Neural progenitor cell (in vitro differentiated cells): Measurements from ENCODE around the gene HPSE2. TPM values are rescaled to one million over a fixed set of nuclear protein-coding genes. Genes with fewer than 3 reads are reported as not detected.

Experiments used
- DNase-seq: peaks from one replicate; pipeline ENCODE4 v3.0.0-alpha.2; 2016; ENCODE audit warnings: low spot score
- H2AFZ ChIP-seq: fragments of 200-600 bp; sonication (generic); replicated peaks from 2 replicates; pipeline ENCODE4 v1.6.1; 2016; ENCODE audit warnings: antibody characterized with exemption
- H3F3A ChIP-seq: fragments of 200-600 bp; sonication (generic); 2 replicates; pipeline ENCODE4 v1.6.1; 2016; ENCODE audit warnings: antibody characterized with exemption, low read depth
- H3K27ac ChIP-seq: fragments of 200-600 bp; sonication (generic); 2 replicates; pipeline ENCODE4 v1.5.1; 2016; ENCODE audit warnings: mild to moderate bottlenecking
- H3K27me3 ChIP-seq: fragments of 200-600 bp; sonication (generic); 2 replicates; pipeline ENCODE4 v1.6.1; 2016; ENCODE audit warnings: mild to moderate bottlenecking, moderate library complexity
- H3K36me3 ChIP-seq: fragments of 200-600 bp; sonication (generic); 2 replicates; pipeline ENCODE4 v1.5.1; 2016
- H3K4me1 ChIP-seq: fragments of 200-600 bp; sonication (generic); 2 replicates; pipeline ENCODE4 v1.6.1; 2016; ENCODE audit warnings: mixed run types
- H3K4me2 ChIP-seq: fragments of 200-600 bp; sonication (generic); 2 replicates; pipeline ENCODE4 v1.6.1; 2016
- H3K4me3 ChIP-seq: fragments of 200-600 bp; sonication (generic); 2 replicates; pipeline ENCODE4 v1.5.1; 2016
- H3K79me2 ChIP-seq: fragments of 200-600 bp; sonication (generic); 2 replicates; pipeline ENCODE4 v1.6.1; 2016; ENCODE audit warnings: low read depth
- H3K9ac ChIP-seq: fragments of 200-600 bp; sonication (generic); 2 replicates; pipeline ENCODE4 v1.6.1; 2016
- H3K9me3 ChIP-seq: fragments of 200-600 bp; sonication (generic); 2 replicates; pipeline ENCODE4 v1.5.1; 2016; ENCODE audit warnings: low read depth
- H4K20me1 ChIP-seq: fragments of 200-600 bp; sonication (generic); 2 replicates; pipeline ENCODE4 v1.6.1; 2016; ENCODE audit warnings: low read depth
- H3K27ac Mint-ChIP-seq: 3 replicates; pipeline ENCODE4 v1.8.0; 2021; ENCODE audit warnings: mixed read lengths
- H3K27me3 Mint-ChIP-seq: 2 replicates; pipeline ENCODE4 v1.8.0; 2022; ENCODE audit warnings: low read depth, mild to moderate bottlenecking, inconsistent platforms, moderate library complexity, mixed read lengths; ENCODE audit not compliant: insufficient read depth
- H3K36me3 Mint-ChIP-seq: 3 replicates; pipeline ENCODE4 v1.8.0; 2021; ENCODE audit warnings: mixed read lengths
- H3K4me1 Mint-ChIP-seq: 3 replicates; pipeline ENCODE4 v1.8.0; 2021; ENCODE audit warnings: mixed read lengths
- H3K4me3 Mint-ChIP-seq: 3 replicates; pipeline ENCODE4 v1.8.0; 2021; ENCODE audit warnings: mild to moderate bottlenecking, moderate library complexity, mixed read lengths
- H3K9me3 Mint-ChIP-seq: 3 replicates; pipeline ENCODE4 v1.8.0; 2020; ENCODE audit warnings: mixed read lengths
- EZH2 ChIP-seq: fragments of 200-600 bp; sonication (generic); IDR thresholded peaks from 2 replicates; pipeline ENCODE4 v1.6.1; 2017; ENCODE audit warnings: antibody characterized with exemption, mild to moderate bottlenecking, moderate library complexity
- EZH2phosphoT487 ChIP-seq: fragments of 200-600 bp; sonication (generic); IDR thresholded peaks from 2 replicates; pipeline ENCODE4 v1.6.1; 2017; ENCODE audit warnings: antibody characterized with exemption
- total RNA-seq: library from RNA; depleted of rRNA; stranded (reverse); fragments of >200 nt; gene quantifications from 2 replicates; pipeline ENCODE4 v1.2.3, GENCODE V29; 2015; ENCODE audit warnings: low replicate concordance
- TF ChIP-seq, protein P1 (sequence below): fragments of 200-600 bp; sonication (generic); IDR thresholded peaks from 2 replicates; pipeline ENCODE4 v1.5.1; 2017; ENCODE audit warnings: antibody characterized with exemption, mild to moderate bottlenecking

The HPSE2 gene
- total RNA-seq, 1 donor from 2014 or later: 3.4 TPM

DNA sequence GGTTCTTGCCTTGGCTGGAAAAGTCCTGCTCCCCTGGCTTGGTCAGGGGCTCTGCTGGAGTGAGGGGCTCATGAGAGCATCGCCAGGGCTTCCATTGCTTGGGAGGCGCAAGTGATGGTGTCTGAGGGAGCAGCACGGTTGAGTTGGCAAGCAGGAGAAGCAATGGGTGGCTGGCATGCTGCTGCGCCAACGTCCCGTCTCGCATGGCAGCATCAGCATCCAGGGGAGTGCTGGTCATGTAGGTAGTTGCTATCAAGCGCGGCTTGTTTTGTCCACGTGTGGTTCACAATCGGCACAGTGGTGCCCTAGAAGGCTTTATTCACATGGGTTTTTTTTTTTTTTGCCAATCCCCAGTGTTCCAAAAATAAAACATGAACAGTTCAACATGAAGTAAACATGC lies 824.5 kb downstream of the HPSE2 start:
- H3K27me3 Mint-ChIP-seq: peaks cover 4% of the 10 kb centered on the region

DNA sequence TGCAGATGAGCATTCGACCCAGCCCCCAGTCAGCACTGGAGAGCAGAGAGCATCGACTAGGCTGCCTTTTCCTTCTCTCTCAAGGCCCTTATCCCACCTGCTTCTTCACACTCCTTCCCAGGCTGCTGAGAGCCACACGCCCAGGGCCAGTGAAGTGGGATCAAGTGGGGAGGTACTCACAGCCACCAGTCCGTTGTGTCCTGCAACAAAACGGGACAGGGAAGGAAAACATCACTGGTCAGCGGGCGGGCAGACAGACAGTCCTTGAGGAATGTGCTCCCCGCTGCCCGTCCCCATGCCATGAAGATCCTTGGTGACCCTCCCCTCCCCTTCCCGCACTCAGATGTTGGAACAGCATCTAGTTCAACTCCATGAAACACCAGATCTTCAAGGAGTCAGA lies 824.9 kb downstream of the HPSE2 start:
- H3K27ac ChIP-seq: no peak overlapping the region
- H3K36me3 Mint-ChIP-seq: no peaks in the 10 kb centered on the region
- H3K9ac ChIP-seq: no peak overlapping the region
- H3K4me1 ChIP-seq: peaks cover 10% of the 10 kb centered on the region
- no peak overlapping the region for H3K4me2 ChIP-seq
- H2AFZ ChIP-seq: no peak overlapping the region
- no peak overlapping the region for H3K4me3 ChIP-seq
- DNase-seq: no peak
- no peaks in the 10 kb centered on the region for H3K9me3 Mint-ChIP-seq
- no peaks in the 10 kb centered on the region for H4K20me1 ChIP-seq
- H3K9me3 ChIP-seq: no peaks in the 10 kb centered on the region
- TF ChIP-seq, protein P1, sequence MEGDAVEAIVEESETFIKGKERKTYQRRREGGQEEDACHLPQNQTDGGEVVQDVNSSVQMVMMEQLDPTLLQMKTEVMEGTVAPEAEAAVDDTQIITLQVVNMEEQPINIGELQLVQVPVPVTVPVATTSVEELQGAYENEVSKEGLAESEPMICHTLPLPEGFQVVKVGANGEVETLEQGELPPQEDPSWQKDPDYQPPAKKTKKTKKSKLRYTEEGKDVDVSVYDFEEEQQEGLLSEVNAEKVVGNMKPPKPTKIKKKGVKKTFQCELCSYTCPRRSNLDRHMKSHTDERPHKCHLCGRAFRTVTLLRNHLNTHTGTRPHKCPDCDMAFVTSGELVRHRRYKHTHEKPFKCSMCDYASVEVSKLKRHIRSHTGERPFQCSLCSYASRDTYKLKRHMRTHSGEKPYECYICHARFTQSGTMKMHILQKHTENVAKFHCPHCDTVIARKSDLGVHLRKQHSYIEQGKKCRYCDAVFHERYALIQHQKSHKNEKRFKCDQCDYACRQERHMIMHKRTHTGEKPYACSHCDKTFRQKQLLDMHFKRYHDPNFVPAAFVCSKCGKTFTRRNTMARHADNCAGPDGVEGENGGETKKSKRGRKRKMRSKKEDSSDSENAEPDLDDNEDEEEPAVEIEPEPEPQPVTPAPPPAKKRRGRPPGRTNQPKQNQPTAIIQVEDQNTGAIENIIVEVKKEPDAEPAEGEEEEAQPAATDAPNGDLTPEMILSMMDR: no peak
- H3K4me1 Mint-ChIP-seq: peaks cover 18% of the 10 kb centered on the region
- no peaks in the 10 kb centered on the region for H3K79me2 ChIP-seq
- no peak overlapping the region for H3K4me3 Mint-ChIP-seq
- H3K27me3 ChIP-seq: no peaks in the 10 kb centered on the region
- H3K27ac Mint-ChIP-seq: no peak overlapping the region
- H3F3A ChIP-seq: peaks cover 3% of the 10 kb centered on the region
- H3K27me3 Mint-ChIP-seq: peaks cover 4% of the 10 kb centered on the region
- no peaks in the 10 kb centered on the region for H3K36me3 ChIP-seq

More for the DNA sequence above, 824.5 kb downstream of the HPSE2 start:
- Histone ChIP-seq H2AFZ (no peak overlapping the region), H3F3A (peaks cover 6% of the 10 kb centered on the region), H3K9ac (no peak overlapping the region), H3K36me3 (no peaks in the 10 kb centered on the region), H3K4me2 (no peak overlapping the region), H3K4me3 (no peak overlapping the region), H3K9me3 (no peaks in the 10 kb centered on the region), H3K27me3 (no peaks in the 10 kb centered on the region), H3K27ac (no peak overlapping the region), H3K4me1 (peaks cover 10% of the 10 kb centered on the region), H3K79me2 (no peaks in the 10 kb centered on the region), H4K20me1 (no peaks in the 10 kb centered on the region)
- Mint-ChIP-seq H3K4me1 (peaks cover 20% of the 10 kb centered on the region), H3K27ac (no peak overlapping the region), H3K36me3 (no peaks in the 10 kb centered on the region), H3K9me3 (no peaks in the 10 kb centered on the region), H3K4me3 (no peak overlapping the region)
- TF ChIP-seq EZH2phosphoT487: no peak
- TF ChIP-seq, protein P1: no peak
- TF ChIP-seq EZH2: no peak
- DNase-seq: no peak

DNA sequence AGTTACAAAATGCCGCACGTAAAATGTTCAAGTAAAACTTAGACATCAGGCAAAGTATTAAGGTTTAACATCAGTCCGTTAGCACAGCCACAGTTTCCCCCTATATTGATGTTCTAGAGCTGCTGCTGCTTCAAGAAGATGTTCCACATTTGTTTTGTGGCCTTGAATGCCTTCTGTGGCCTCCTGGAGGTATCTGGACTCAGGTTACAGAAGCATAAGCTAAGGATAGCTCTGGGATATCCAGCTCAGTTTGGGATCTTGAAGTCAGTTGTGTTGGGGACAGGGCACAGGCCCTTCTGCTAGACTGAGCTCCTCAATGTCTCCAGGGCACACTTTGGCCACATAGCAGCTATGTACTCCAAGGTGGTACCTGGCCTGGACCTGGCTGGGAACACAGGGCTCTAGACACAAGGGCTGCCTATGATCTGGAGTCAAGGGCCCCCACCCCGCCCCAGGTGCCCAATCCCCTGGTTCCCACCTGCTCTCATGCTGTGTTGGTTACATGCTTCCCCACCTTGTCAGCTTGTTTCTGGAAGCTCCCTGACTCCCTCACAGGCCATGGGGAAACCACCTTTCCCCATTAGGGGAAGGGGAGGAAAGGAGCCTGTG lies 825.4 kb downstream of the HPSE2 start:
- Histone ChIP-seq H3K79me2 (no peaks in the 10 kb centered on the region), H3K4me3 (no peak overlapping the region), H3K9me3 (no peaks in the 10 kb centered on the region), H3K27ac (no peak overlapping the region), H3F3A (no peaks in the 10 kb centered on the region), H3K36me3 (no peaks in the 10 kb centered on the region), H4K20me1 (no peaks in the 10 kb centered on the region), H3K27me3 (no peaks in the 10 kb centered on the region), H3K9ac (no peak overlapping the region), H2AFZ (no peak overlapping the region), H3K4me1 (peaks cover 5% of the 10 kb centered on the region), H3K4me2 (no peak overlapping the region)
- H3K4me3 Mint-ChIP-seq: no peak overlapping the region
- peaks cover 2% of the 10 kb centered on the region for H3K27me3 Mint-ChIP-seq
- no peak overlapping the region for H3K27ac Mint-ChIP-seq
- H3K36me3 Mint-ChIP-seq: no peaks in the 10 kb centered on the region
- peaks cover 13% of the 10 kb centered on the region for H3K4me1 Mint-ChIP-seq
- no peaks in the 10 kb centered on the region for H3K9me3 Mint-ChIP-seq
- TF ChIP-seq EZH2 (no peak), EZH2phosphoT487 (no peak)
- TF ChIP-seq, protein P1: no peak
- DNase-seq: no peak
